NB4 (cell line): ENCODE data around the gene ZDHHC18.

Source experiments
- DNase-seq: peaks from one replicate; pipeline ENCODE4 v3.0.0; 2010; ENCODE audit warnings: low read depth
- H3K4me3 ChIP-seq: one replicate; pipeline ENCODE4 v1.5.1; 2011; ENCODE audit warnings: mild to moderate bottlenecking, low read depth, low read length, moderate library complexity
- CTCF ChIP-seq: IDR thresholded peaks from one replicate; pipeline ENCODE4 v1.5.1; 2012; ENCODE audit warnings: low read depth, low read length
- MAX ChIP-seq: IDR thresholded peaks from 2 replicates; pipeline ENCODE4 v1.6.1; 2011; ENCODE audit warnings: low read depth, low read length
- MYC ChIP-seq: IDR thresholded peaks from 2 replicates; pipeline ENCODE4 v1.6.1; 2011; ENCODE audit warnings: low read depth, low read length
- POLR2A ChIP-seq: IDR thresholded peaks from 2 replicates; pipeline ENCODE4 v1.6.1; 2011; ENCODE audit warnings: mild to moderate bottlenecking; ENCODE audit not compliant: insufficient read length; ENCODE audit errors: extremely low read depth

Gene ZDHHC18

GRCh38 chr1:26783646-26784022, 42.9 kb upstream of the ZDHHC18 start:
- no peak overlapping the region for H3K4me3 ChIP-seq
- TF ChIP-seq POLR2A = no peak
- no peak for TF ChIP-seq MAX
- TF ChIP-seq MYC = no peak
- TF ChIP-seq CTCF = no peak
- no peak for DNase-seq

- DNase-seq = peak; percentile 67
- no peak overlapping the region for H3K4me3 ChIP-seq
- TF ChIP-seq POLR2A = no peak
- no peak for TF ChIP-seq MYC
- TF ChIP-seq CTCF = no peak
- no peak for TF ChIP-seq MAX
These were observed 42.2 kb upstream of the ZDHHC18 start for GRCh38 chr1:26784023-26784871.

GRCh38 chr1:26784886-26785285, 41.6 kb upstream of the ZDHHC18 start:
- TF ChIP-seq CTCF = no peak
- TF ChIP-seq MYC = no peak
- TF ChIP-seq MAX = no peak
- TF ChIP-seq POLR2A = no peak

GRCh38 chr1:26785611-26786436, 40.7 kb upstream of the ZDHHC18 start:
- DNase-seq = peak; percentile 65
- TF ChIP-seq MYC (no peak), MAX (no peak), CTCF (no peak), POLR2A (no peak)
- H3K4me3 ChIP-seq = peak overlapping the region; percentile 84

More at GRCh38 chr1:26784886-26785285, 41.6 kb upstream of the ZDHHC18 start:
- no peak for DNase-seq
- no peak overlapping the region for H3K4me3 ChIP-seq

- DNase-seq = peak; percentile 94
These were observed 39.8 kb upstream of the ZDHHC18 start for GRCh38 chr1:26786437-26787380.

More at GRCh38 chr1:26786437-26787380, 39.8 kb upstream of the ZDHHC18 start:
- H3K4me3 ChIP-seq = peak overlapping the region; percentile 84
- TF ChIP-seq POLR2A (peak; percentile 63), MAX (peak; percentile 29; the same call in 1 of the 2 replicates), MYC (peak; percentile 30; the same call in 1 of the 2 replicates), CTCF (no peak)
